ENCODE measurements around the gene ATP2A3.

Gene ATP2A3

DNA sequence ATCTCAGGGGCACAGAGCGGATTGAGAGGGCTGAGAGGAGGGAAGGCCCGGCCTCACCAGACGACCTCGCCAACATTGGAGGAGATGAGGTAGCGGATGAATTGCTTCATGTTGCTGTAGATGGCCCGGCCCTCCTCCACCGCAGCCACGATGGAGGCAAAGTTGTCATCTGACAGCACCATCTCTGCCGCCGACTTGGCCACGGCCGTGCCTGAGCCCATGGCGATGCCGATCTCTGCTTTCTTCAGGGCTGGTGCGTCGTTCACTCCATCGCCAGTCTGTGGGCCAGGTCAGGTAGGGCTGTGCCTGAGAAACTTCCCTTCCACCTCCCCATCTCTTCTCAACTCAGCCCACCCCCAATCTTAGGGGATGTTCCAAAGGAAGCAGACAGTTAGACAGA lies 26.9 kb downstream of the ATP2A3 start:
- no peak overlapping the region for H3K4me3 ChIP-seq (replicated peaks; ENCODE audit: low read depth, low read length)
- TF ChIP-seq, protein P1, sequence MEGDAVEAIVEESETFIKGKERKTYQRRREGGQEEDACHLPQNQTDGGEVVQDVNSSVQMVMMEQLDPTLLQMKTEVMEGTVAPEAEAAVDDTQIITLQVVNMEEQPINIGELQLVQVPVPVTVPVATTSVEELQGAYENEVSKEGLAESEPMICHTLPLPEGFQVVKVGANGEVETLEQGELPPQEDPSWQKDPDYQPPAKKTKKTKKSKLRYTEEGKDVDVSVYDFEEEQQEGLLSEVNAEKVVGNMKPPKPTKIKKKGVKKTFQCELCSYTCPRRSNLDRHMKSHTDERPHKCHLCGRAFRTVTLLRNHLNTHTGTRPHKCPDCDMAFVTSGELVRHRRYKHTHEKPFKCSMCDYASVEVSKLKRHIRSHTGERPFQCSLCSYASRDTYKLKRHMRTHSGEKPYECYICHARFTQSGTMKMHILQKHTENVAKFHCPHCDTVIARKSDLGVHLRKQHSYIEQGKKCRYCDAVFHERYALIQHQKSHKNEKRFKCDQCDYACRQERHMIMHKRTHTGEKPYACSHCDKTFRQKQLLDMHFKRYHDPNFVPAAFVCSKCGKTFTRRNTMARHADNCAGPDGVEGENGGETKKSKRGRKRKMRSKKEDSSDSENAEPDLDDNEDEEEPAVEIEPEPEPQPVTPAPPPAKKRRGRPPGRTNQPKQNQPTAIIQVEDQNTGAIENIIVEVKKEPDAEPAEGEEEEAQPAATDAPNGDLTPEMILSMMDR (IDR thresholded peaks at IDR 0.05; ENCODE audit: low read length, missing control alignments): no peak
- no peak for DNase-seq (ENCODE audit: low read depth)

DNA sequence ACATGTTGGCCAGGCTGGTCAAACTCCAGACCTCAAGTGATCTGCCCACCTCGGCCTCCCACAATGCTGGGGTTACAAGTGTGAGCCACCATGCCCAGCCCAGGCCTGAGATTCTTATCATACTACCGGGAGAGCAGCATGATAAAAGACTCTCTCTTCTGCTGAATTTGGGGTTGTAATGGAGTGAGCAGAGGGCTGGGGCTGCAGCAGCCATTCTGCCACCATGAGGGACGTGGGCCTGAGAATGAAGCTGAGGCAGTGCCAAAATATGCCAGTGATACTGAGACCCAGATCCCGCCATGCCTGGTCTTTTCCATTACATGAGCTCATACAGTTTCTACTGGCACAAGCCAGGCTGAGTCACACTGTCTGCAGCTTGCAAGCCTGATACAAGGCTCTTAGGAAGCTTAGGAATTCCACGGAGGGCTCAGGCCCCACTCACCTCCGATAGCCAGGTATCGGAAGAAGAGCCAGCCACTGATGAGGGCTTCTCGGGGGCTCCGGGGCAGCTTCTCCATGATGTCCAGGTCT lies 28.3 kb downstream of the ATP2A3 start:
- no peak overlapping the region for H3K4me3 ChIP-seq (replicated peaks; ENCODE audit: low read depth, low read length)
- TF ChIP-seq, protein P1 (IDR thresholded peaks at IDR 0.05; ENCODE audit: low read length, missing control alignments): no peak
- DNase-seq (ENCODE audit: low read depth): peak; percentile 62

DNA sequence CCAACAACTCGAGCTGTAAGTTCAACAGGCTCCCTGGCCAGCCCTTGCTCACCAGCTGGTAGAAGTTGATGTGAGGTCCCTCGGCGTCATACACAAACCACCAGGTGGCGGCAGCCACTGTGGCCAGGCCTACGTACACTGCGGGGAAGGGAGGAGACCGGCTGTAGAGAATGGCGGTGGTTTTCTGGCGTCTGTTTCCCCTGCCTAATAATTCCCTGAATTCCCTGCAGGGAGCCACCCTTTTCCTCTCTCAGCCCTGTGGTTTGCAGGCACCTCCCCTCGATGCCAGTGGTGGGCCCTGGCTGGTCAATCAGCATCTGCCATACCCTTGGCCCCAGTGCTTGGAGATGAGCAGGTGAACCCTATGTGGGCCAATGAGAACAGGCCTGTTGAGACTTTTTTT lies 29.1 kb downstream of the ATP2A3 start:
- TF ChIP-seq, protein P1 (IDR thresholded peaks at IDR 0.05; ENCODE audit: low read length, missing control alignments): peak; percentile 86
- DNase-seq (ENCODE audit: low read depth): peak; percentile 86
- no peak overlapping the region for H3K4me3 ChIP-seq (replicated peaks; ENCODE audit: low read depth, low read length)

DNA sequence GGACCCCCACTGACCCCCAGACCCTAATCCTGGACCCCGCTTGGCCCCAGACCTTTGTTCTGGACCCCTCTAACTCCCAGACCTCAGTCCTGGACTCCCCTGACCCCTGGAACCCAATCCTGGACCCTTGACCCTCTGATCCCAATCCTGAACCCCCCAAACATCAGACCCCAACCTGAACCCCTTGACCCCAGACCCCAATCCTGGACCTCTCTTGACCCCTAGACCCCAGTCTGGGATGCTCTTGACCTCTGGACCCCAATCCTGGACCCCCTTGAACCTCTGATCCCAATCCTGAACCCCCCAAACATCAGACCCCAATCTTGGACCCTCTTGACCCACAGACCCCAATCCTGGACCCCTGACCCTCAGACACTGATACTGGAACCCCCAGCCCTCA lies 34.5 kb downstream of the ATP2A3 start:
- TF ChIP-seq, protein P1 (IDR thresholded peaks at IDR 0.05; ENCODE audit: low read length, missing control alignments): no peak
- no peak for DNase-seq (ENCODE audit: low read depth)
- no peak overlapping the region for H3K4me3 ChIP-seq (replicated peaks; ENCODE audit: low read depth, low read length)

DNA sequence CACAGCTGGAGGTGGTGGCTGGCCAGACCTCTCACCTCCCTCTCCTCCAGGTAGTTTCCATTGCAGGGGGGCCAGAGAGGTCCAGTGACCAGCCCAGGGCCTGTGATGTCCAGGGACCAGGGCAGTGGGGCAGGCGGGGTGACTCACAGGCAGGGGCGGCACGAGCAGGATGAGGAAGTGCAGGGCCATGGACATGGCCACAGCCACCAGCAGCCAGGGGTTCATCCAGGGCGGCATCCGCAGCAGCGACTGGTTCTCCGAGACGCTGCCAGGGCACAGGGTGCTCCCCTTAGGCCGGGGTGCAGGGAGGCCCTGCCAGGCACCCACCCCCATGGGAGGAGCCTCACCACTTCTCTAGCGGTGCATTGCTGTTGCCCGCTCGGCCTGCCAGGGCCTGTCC lies 35.1 kb downstream of the ATP2A3 start:
- TF ChIP-seq, protein P1 (IDR thresholded peaks at IDR 0.05; ENCODE audit: low read length, missing control alignments): no peak
- no peak for DNase-seq (ENCODE audit: low read depth)
- no peak overlapping the region for H3K4me3 ChIP-seq (replicated peaks; ENCODE audit: low read depth, low read length)

DNA sequence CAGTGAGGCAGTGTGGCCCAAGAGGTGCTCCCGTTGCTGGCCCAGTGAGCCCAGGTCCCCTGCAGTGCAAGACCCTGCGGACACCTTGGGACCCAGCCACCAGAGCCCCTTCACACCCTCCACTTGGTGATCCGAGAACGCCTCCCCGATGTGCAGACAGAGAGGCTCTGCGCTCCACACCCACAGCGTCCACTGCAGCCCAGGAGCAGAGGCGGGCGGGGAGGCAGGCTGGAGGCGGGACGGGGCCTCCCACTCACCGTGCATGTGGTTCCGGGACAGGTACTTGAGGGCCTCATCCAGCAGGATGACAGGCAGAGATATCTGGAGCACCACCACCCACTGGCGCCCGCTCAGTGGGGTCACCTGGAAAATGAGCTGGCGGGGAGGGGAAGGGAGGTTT lies 35.8 kb downstream of the ATP2A3 start:
- DNase-seq (ENCODE audit: low read depth): no peak
- no peak overlapping the region for H3K4me3 ChIP-seq (replicated peaks; ENCODE audit: low read depth, low read length)
- TF ChIP-seq, protein P1 (IDR thresholded peaks at IDR 0.05; ENCODE audit: low read length, missing control alignments): no peak

DNA sequence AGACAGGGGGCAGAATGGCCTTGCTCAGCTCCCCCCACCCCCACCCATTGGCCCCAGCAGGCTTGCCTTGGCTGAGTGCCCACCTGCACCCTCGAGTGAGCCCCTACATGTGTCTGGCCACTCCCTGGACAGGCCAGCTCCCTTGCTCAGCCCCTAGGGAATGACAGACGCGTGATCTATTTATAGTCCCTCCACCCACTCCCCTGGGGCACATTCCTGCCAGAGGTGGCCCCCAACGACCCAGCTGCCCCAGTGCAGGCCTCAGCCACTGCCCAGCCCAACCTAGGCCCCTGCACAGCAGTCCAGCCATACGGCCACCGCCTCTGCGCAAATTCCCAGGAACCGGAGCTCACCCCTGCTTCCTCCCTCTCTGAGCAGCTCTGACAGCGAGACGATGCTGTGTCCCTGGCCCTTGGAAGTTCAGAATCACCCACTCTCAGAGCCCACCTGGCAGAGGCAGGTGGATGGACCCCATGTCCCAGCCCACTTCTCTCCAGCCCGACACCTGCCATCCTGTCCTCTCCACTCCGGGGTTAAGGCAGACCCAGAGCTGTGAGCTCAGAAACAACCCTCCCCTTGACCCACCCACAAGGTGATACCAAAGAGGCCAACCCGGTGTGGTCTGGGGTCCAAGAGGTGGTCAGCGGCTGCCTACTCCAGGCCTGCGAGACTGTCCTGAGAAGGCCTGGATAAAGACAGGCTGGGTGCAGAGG lies 36.5 kb downstream of the ATP2A3 start:
- DNase-seq (ENCODE audit: low read depth): no peak
- TF ChIP-seq, protein P1 (IDR thresholded peaks at IDR 0.05; ENCODE audit: low read length, missing control alignments): no peak
- H3K4me3 ChIP-seq (replicated peaks; ENCODE audit: low read depth, low read length): no peak overlapping the region
